ENCODE data around the gene RGMB. TPM values are rescaled to one million over a fixed set of nuclear protein-coding genes. Genes with fewer than 3 reads are reported as not detected.

The RGMB gene
- total and polyA plus RNA-seq, 2 donors (not counting 1 experiment from before 2014, with no cell fraction given) = 14.7 to 18.3 TPM

DNA sequence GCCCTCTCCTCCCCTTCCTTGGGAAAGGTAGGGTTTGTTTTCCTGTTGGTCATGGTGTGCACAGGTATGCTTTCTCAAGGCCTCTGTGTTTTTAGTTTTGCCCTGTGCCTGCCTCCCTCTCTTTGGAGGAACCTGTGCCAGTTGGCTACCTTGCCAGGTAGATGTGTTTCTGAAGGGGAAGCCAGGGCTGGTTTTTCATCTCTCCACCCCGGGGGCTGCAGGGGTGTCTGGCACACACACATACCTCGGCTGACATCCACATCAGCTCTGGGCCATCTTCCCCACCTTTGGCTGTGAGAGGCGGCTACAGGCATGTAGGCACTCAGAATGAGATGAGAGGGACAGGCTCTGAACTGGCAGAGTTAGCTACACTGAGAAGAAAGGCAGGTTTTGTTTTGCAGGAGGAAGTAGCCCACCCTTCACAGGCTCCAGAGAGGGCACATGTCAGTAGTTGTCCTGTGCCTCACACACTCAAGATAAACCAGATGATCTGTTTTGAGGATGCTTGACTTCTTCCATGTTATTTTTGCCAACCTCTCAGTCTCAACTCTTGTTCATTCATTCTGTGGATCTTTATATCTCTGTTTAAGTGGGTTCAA, 9.7 kb downstream of the RGMB start:
- no peak for TF ChIP-seq EZH2 (IDR thresholded peaks at IDR 0.05; ENCODE audit: borderline replicate concordance, insufficient read depth, low read depth, low read length, poor library complexity, severe bottlenecking)
- TF ChIP-seq, protein P1, sequence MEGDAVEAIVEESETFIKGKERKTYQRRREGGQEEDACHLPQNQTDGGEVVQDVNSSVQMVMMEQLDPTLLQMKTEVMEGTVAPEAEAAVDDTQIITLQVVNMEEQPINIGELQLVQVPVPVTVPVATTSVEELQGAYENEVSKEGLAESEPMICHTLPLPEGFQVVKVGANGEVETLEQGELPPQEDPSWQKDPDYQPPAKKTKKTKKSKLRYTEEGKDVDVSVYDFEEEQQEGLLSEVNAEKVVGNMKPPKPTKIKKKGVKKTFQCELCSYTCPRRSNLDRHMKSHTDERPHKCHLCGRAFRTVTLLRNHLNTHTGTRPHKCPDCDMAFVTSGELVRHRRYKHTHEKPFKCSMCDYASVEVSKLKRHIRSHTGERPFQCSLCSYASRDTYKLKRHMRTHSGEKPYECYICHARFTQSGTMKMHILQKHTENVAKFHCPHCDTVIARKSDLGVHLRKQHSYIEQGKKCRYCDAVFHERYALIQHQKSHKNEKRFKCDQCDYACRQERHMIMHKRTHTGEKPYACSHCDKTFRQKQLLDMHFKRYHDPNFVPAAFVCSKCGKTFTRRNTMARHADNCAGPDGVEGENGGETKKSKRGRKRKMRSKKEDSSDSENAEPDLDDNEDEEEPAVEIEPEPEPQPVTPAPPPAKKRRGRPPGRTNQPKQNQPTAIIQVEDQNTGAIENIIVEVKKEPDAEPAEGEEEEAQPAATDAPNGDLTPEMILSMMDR (IDR thresholded peaks at IDR 0.05) = no peak
- H2AFZ ChIP-seq (ENCODE audit: insufficient read depth, low read depth, low read length, poor library complexity, severe bottlenecking) = no peak overlapping the region
- H4K20me1 ChIP-seq (ENCODE audit: control insufficient read depth, insufficient read depth, low read length, poor library complexity, severe bottlenecking) = peaks cover 68% of the 10 kb centered on the region
- H3K9ac ChIP-seq (ENCODE audit: low read length) = no peak overlapping the region
- H3K4me3 Mint-ChIP-seq = no peak overlapping the region
- H3K79me2 ChIP-seq (ENCODE audit: control insufficient read depth, insufficient read depth, low read length) = peaks cover 88% of the 10 kb centered on the region
- no peak overlapping the region for H3K4me3 ChIP-seq (ENCODE audit: control extremely low read depth in 1 of 5, extremely low read depth in 1 of 5, insufficient read depth in 1 of 5, low read depth in 2 of 5, low read length in 4 of 5)
- intact Hi-C loops (cut with micrococcal nuclease) = no loop called here
- H3K27ac ChIP-seq (ENCODE audit: low read length in 2 of 2) = no peak overlapping the region
- H3K4me2 ChIP-seq (replicated peaks; ENCODE audit: low read depth, low read length, poor library complexity, severe bottlenecking) = no peak overlapping the region
- ChIA-PET CTCF (interaction anchor here (10.9 kb wide), 1 partner anchor 13 kb away, joined by 89 read pairs; the partner anchor contains the start of gene RGMB), POLR2A (no interaction called here)
- no peaks in the 10 kb centered on the region for H3K9me3 ChIP-seq (ENCODE audit: control extremely low read depth in 1 of 3, control insufficient read depth in 2 of 3, insufficient read depth in 1 of 3, low read length in 2 of 3)
- no peaks in the 10 kb centered on the region for H3K27me3 ChIP-seq (replicated peaks in 1 of 4; ENCODE audit: control extremely low read depth in 1 of 4, control insufficient read depth in 3 of 4, insufficient read depth in 4 of 4, low read length in 3 of 4)
- DNase-seq (no peak), ATAC-seq (ENCODE audit: low read depth) (no peak)
- no peaks in the 10 kb centered on the region for H3K27me3 Mint-ChIP-seq
- no peaks in the 10 kb centered on the region for H3K9me3 Mint-ChIP-seq (ENCODE audit: insufficient read depth)
- peaks cover 31% of the 10 kb centered on the region for H3K4me1 Mint-ChIP-seq
- WGBS (ENCODE audit: insufficient coverage) = no CpG with 5 or more reads among the region's 3 CpGs
- H3K36me3 ChIP-seq (replicated peaks in 1 of 2; ENCODE audit: control extremely low read depth in 1 of 2, control insufficient read depth in 1 of 2, extremely low read depth in 1 of 2, insufficient read depth in 2 of 2, low read length in 1 of 2) = peaks cover 4 to 29% of the 10 kb centered on the region in 2 experiments
- H3K4me1 ChIP-seq (ENCODE audit: control insufficient read depth in 2 of 2, insufficient read depth in 2 of 2, low read length in 2 of 2) = no peaks in the 10 kb centered on the region
- H3K27ac Mint-ChIP-seq = no peak overlapping the region

- TF ChIP-seq EZH2 (IDR thresholded peaks at IDR 0.05; ENCODE audit: borderline replicate concordance, insufficient read depth, low read depth, low read length, poor library complexity, severe bottlenecking) = no peak
- TF ChIP-seq, protein P1 (IDR thresholded peaks at IDR 0.05) = no peak
- Histone ChIP-seq H3K36me3 (replicated peaks in 1 of 2; ENCODE audit: control extremely low read depth in 1 of 2, control insufficient read depth in 1 of 2, extremely low read depth in 1 of 2, insufficient read depth in 2 of 2, low read length in 1 of 2) (peaks cover 4 to 29% of the 10 kb centered on the region in 2 experiments), H3K9ac (ENCODE audit: low read length) (no peak overlapping the region), H3K27me3 (replicated peaks in 1 of 4; ENCODE audit: control extremely low read depth in 1 of 4, control insufficient read depth in 3 of 4, insufficient read depth in 4 of 4, low read length in 3 of 4) (no peaks in the 10 kb centered on the region), H3K9me3 (ENCODE audit: control extremely low read depth in 1 of 3, control insufficient read depth in 2 of 3, insufficient read depth in 1 of 3, low read length in 2 of 3) (no peaks in the 10 kb centered on the region), H2AFZ (ENCODE audit: insufficient read depth, low read depth, low read length, poor library complexity, severe bottlenecking) (no peak overlapping the region), H3K27ac (ENCODE audit: low read length in 2 of 2) (no peak overlapping the region), H3K4me1 (ENCODE audit: control insufficient read depth in 2 of 2, insufficient read depth in 2 of 2, low read length in 2 of 2) (no peaks in the 10 kb centered on the region), H3K4me2 (replicated peaks; ENCODE audit: low read depth, low read length, poor library complexity, severe bottlenecking) (no peak overlapping the region), H4K20me1 (ENCODE audit: control insufficient read depth, insufficient read depth, low read length, poor library complexity, severe bottlenecking) (peaks cover 70% of the 10 kb centered on the region), H3K4me3 (ENCODE audit: control extremely low read depth in 1 of 5, extremely low read depth in 1 of 5, insufficient read depth in 1 of 5, low read depth in 2 of 5, low read length in 4 of 5) (no peak overlapping the region), H3K79me2 (ENCODE audit: control insufficient read depth, insufficient read depth, low read length) (peaks cover 85% of the 10 kb centered on the region)
- DNase-seq (no peak), ATAC-seq (ENCODE audit: low read depth) (no peak)
- Mint-ChIP-seq H3K9me3 (ENCODE audit: insufficient read depth) (no peaks in the 10 kb centered on the region), H3K4me1 (peaks cover 31% of the 10 kb centered on the region), H3K4me3 (no peak overlapping the region), H3K27ac (no peak overlapping the region), H3K27me3 (no peaks in the 10 kb centered on the region)
- ChIA-PET CTCF (interaction anchor here (10.9 kb wide), 1 partner anchor 14 kb away, joined by 89 read pairs; the partner anchor contains the start of gene RGMB), POLR2A (no interaction called here)
- intact Hi-C loops (cut with micrococcal nuclease) = no loop called here
These were observed 10.9 kb downstream of the RGMB start for GRCh38 chr5:98784411-98784810.

Data from B cell (primary cell).